Fibroblast of lung (primary cell): ENCODE data around the gene MICALL1.

ENCODE experiments used
- EZH2 ChIP-seq: IDR thresholded peaks from 2 replicates; pipeline ENCODE4 v1.5.1; 2012; ENCODE audit warnings: low read length, control low read depth, mild to moderate bottlenecking; ENCODE audit errors: missing control alignments
- TF ChIP-seq, protein P1 (sequence below), 2 donors: IDR thresholded peaks in 1 of 2; conservative IDR thresholded peaks in 1 of 2; 1 replicate in 1 of 2; 2 replicates in 1 of 2; pipeline ENCODE4 v1.5.1; 2011 to 2012; ENCODE audit warnings: low read length in 2 of 2, control low read depth in 1 of 2, inconsistent platforms in 1 of 2, low read depth in 1 of 2, mild to moderate bottlenecking in 1 of 2

DNA sequence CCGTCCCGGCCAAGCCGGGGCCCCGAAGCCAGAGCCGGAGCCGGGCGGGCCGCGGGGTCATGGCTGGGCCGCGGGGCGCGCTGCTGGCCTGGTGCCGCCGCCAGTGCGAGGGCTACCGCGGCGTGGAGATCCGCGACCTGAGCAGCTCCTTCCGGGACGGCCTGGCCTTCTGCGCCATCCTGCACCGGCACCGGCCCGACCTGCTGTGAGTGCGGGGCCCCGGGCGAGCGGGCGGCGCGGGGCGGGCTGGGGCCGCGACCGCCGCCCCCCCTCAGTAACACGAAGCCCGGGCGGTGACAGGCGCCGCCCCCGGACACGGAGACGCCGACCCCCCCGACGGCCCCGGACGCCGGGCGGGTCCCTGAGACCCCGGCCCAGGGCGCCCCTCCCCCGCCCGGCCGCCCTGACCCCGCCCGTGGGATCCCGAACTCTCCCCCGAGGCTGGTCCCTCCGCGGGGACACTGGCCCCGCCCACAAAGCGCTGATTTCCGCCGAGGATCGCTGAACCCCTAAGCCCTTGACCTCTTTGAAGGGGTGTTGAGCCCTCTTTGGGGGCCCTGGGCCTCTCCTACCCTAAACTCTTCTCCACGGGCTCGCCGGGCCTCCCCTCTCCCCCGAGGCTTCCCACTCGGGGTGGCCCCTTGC, 389 bp downstream of the MICALL1 start:
- TF ChIP-seq, protein P1, sequence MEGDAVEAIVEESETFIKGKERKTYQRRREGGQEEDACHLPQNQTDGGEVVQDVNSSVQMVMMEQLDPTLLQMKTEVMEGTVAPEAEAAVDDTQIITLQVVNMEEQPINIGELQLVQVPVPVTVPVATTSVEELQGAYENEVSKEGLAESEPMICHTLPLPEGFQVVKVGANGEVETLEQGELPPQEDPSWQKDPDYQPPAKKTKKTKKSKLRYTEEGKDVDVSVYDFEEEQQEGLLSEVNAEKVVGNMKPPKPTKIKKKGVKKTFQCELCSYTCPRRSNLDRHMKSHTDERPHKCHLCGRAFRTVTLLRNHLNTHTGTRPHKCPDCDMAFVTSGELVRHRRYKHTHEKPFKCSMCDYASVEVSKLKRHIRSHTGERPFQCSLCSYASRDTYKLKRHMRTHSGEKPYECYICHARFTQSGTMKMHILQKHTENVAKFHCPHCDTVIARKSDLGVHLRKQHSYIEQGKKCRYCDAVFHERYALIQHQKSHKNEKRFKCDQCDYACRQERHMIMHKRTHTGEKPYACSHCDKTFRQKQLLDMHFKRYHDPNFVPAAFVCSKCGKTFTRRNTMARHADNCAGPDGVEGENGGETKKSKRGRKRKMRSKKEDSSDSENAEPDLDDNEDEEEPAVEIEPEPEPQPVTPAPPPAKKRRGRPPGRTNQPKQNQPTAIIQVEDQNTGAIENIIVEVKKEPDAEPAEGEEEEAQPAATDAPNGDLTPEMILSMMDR (conservative IDR thresholded peaks at IDR 0.05 in 1 of 2, IDR thresholded peaks at IDR 0.05 in 1 of 2; ENCODE audit: low read depth in 1 of 2, low read length in 2 of 2), result no peak
- TF ChIP-seq EZH2, result no peak
